Gastroesophageal sphincter (tissue), 3 donors: ENCODE results near the gene SLC35F4.

Experiments
- POLR2A ChIP-seq, 2 donors: fragments of 450-650 bp; IDR thresholded peaks; one replicate each; pipeline ENCODE4 v1.6.1; 2017; ENCODE audit warnings: antibody characterized with exemption in 2 of 2, mild to moderate bottlenecking in 2 of 2, moderate library complexity in 1 of 2
- TF ChIP-seq, protein P1 (sequence below), 4 experiments: fragments of 200-600 bp in 2 of 4; fragments of 450-650 bp in 2 of 4; sonication (generic) in 1 of 4; IDR thresholded peaks; one replicate each; pipeline ENCODE4 v1.5.1; 2017 to 2019; ENCODE audit warnings: antibody characterized with exemption in 4 of 4, mild to moderate bottlenecking in 2 of 4, moderate library complexity in 2 of 4

DNA sequence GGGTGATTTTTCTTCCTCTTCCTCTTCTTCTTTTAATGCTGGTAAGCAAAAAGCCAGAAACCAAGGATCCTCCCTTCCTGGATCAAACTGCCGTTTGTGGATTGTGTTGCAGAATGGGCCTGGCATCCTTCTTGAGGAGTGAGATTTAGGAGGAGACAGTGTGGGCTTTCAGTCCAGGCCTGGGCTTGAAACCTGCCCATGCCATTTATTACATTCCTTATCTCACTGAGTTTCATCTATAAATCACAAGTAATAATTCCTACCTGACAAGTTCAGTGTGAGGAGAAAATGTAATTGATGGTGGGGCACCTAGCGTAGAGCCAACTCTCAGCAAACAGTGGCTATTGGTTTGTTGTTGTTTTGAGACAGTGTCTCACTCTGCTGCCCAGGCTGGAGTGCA, 126.4 kb downstream of the SLC35F4 start:
- no peak for TF ChIP-seq POLR2A (IDR thresholded peaks at IDR 0.05)
- TF ChIP-seq, protein P1, sequence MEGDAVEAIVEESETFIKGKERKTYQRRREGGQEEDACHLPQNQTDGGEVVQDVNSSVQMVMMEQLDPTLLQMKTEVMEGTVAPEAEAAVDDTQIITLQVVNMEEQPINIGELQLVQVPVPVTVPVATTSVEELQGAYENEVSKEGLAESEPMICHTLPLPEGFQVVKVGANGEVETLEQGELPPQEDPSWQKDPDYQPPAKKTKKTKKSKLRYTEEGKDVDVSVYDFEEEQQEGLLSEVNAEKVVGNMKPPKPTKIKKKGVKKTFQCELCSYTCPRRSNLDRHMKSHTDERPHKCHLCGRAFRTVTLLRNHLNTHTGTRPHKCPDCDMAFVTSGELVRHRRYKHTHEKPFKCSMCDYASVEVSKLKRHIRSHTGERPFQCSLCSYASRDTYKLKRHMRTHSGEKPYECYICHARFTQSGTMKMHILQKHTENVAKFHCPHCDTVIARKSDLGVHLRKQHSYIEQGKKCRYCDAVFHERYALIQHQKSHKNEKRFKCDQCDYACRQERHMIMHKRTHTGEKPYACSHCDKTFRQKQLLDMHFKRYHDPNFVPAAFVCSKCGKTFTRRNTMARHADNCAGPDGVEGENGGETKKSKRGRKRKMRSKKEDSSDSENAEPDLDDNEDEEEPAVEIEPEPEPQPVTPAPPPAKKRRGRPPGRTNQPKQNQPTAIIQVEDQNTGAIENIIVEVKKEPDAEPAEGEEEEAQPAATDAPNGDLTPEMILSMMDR (IDR thresholded peaks at IDR 0.05) = no peak
